Upper lobe of right lung (tissue), 1 donor: ENCODE measurements around the gene RIPK1. TPM values are rescaled to one million over a fixed set of nuclear protein-coding genes. Genes with fewer than 3 reads are reported as not detected.
"Not testable (repeated sequence)": the region's sequence is repeated elsewhere in the genome, so short reads cannot be mapped to it uniquely, and the experiment has no call there.

Source experiments
- ATAC-seq: fragments of 200-7000 bp; cut with Tn5 transposase; one replicate; pipeline ENCODE4 v1.9.1; 2020; ENCODE audit warnings: mild to moderate bottlenecking, moderate library complexity
- DNase-seq: peaks from one replicate; pipeline ENCODE4 v3.0.0-alpha.2; 2020
- H3K27ac ChIP-seq: fragments of 200-600 bp; one replicate; pipeline ENCODE4 v1.8.0; 2022
- H3K27me3 ChIP-seq: fragments of 200-600 bp; one replicate; pipeline ENCODE4 v1.8.0; 2022; ENCODE audit warnings: mild to moderate bottlenecking
- H3K36me3 ChIP-seq: fragments of 200-600 bp; one replicate; pipeline ENCODE4 v1.8.0; 2022
- H3K4me1 ChIP-seq: fragments of 200-600 bp; one replicate; pipeline ENCODE4 v1.8.0; 2022
- H3K4me3 ChIP-seq: fragments of 200-600 bp; one replicate; pipeline ENCODE4 v1.8.0; 2022; ENCODE audit warnings: mild to moderate bottlenecking
- H3K9me3 ChIP-seq: fragments of 200-600 bp; one replicate; pipeline ENCODE4 v1.8.0; 2022
- CTCF ChIP-seq: fragments of 200-600 bp; IDR thresholded peaks from one replicate; pipeline ENCODE4 v1.8.0; 2022; ENCODE audit warnings: antibody characterized with exemption
- intact Hi-C: fragments of 100-400 bp; cut with DNase I; formaldehyde crosslinking; loops from one replicate; pipeline ENCODE4 v1.11.0; 2022
- total RNA-seq: library from RNA; stranded (reverse); fragmentation: NEBNext Ultra II Directional; extraction: Animal tissue kit (Norgen Biotek cat#: 25700); gene quantifications from one replicate; pipeline ENCODE4 v1.2.1, GENCODE V29; 2021
- donor health status: DM: no; HTN: yes; CAD: no; lungs with severe emphysema.

RIPK1 gene
- total RNA-seq, 1 donor from 2014 or later, result 24.4 TPM

GRCh38 chr6:3061501-3061941 is 6.8 kb upstream of the RIPK1 start:
- no peak overlapping the region for H3K4me3 ChIP-seq
- ATAC-seq (no peak), DNase-seq (no peak)
- no peaks in the 10 kb centered on the region for H3K27me3 ChIP-seq
- H3K9me3 ChIP-seq, result no peaks in the 10 kb centered on the region
- intact Hi-C loops, result no loop called here
- peaks cover 8% of the 10 kb centered on the region for H3K4me1 ChIP-seq
- no peak overlapping the region for H3K27ac ChIP-seq
- no peak for TF ChIP-seq CTCF
- H3K36me3 ChIP-seq, result no peaks in the 10 kb centered on the region

DNA sequence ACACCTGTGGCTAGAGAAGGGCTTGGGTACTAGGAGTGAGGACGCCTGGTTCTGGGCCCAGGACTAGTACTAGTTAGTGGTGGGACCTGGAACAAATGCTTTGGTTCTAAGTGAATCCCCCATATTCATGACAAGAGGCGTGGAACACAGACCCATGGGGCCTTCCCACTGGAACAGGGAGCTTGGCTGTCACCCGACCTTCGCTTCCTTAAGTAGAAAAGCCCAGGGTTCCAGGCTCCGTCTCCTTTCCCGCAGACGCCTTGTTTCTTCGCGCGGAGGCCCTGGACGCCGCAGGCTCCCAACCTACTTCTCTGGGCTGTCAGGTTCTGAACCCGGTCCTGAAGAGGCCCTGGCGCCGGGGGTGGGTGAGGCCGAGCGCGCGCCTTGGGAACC is 5.0 kb upstream of the RIPK1 start:
- DNase-seq, H3K36me3 ChIP-seq, H3K27me3 ChIP-seq, ATAC-seq, H3K9me3 ChIP-seq, intact Hi-C loops: not testable (repeated sequence)
- peak overlapping the region; percentile 88 for H3K27ac ChIP-seq
- H3K4me3 ChIP-seq, result peak overlapping the region; percentile 70
- peaks cover 18% of the 10 kb centered on the region for H3K4me1 ChIP-seq

- ATAC-seq (peak; percentile 94), DNase-seq (peak; percentile 98)
- Histone ChIP-seq H3K4me1 (peaks cover 18% of the 10 kb centered on the region), H3K27me3 (no peaks in the 10 kb centered on the region), H3K9me3 (no peaks in the 10 kb centered on the region), H3K27ac (peak overlapping the region; percentile 88), H3K4me3 (peak overlapping the region; percentile 70), H3K36me3 (no peaks in the 10 kb centered on the region)
- peak; percentile 16 for TF ChIP-seq CTCF
- intact Hi-C loops, result no loop called here
Observed at GRCh38 chr6:3063733-3064700, 4.3 kb upstream of the RIPK1 start.

DNA sequence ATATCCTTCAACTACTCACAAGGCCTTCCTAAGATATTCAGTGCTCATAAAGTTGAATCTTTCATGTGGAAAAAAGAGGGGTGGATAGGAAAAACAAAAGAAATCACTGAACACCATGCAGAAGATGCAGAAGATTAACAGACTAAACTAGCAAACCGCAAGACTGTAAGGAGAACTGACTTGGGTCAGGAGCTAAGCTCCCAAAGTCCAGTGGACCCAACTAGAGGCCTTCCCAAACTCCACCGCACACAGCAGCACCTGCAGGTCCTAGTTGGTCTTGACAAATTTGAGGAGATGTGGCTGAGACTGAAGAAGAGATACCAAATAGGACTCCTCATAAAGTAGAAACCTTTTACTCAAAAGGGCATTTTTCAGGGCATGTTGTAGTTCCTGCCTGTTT is 3.3 kb downstream of the RIPK1 start:
- TF ChIP-seq CTCF, result no peak
- H3K4me3 ChIP-seq, result no peak overlapping the region
- H3K36me3 ChIP-seq, result no peaks in the 10 kb centered on the region
- no peak overlapping the region for H3K27ac ChIP-seq
- H3K9me3 ChIP-seq, result no peaks in the 10 kb centered on the region
- no peaks in the 10 kb centered on the region for H3K27me3 ChIP-seq
- H3K4me1 ChIP-seq, result peaks cover 43% of the 10 kb centered on the region
- ATAC-seq (no peak), DNase-seq (no peak)
- intact Hi-C loops, result no loop called here

- Histone ChIP-seq H3K4me1 (peaks cover 36% of the 10 kb centered on the region), H3K9me3 (no peaks in the 10 kb centered on the region), H3K36me3 (peaks cover 11% of the 10 kb centered on the region), H3K27ac (no peak overlapping the region), H3K27me3 (no peaks in the 10 kb centered on the region), H3K4me3 (no peak overlapping the region)
- no peak for TF ChIP-seq CTCF
- no peak for DNase-seq
- intact Hi-C loops, result no loop called here
- ATAC-seq, result no peak
Observed at GRCh38 chr6:3072798-3073197, 4.5 kb downstream of the RIPK1 start.

GRCh38 chr6:3073382-3073781 is 5.1 kb downstream of the RIPK1 start:
- DNase-seq (no peak), ATAC-seq (no peak)
- peaks cover 33% of the 10 kb centered on the region for H3K4me1 ChIP-seq
- H3K36me3 ChIP-seq, result peaks cover 17% of the 10 kb centered on the region
- intact Hi-C loops, result no loop called here
- H3K27ac ChIP-seq, result no peak overlapping the region
- H3K4me3 ChIP-seq, result no peak overlapping the region
- TF ChIP-seq CTCF, result no peak
- H3K27me3 ChIP-seq, result no peaks in the 10 kb centered on the region
- no peaks in the 10 kb centered on the region for H3K9me3 ChIP-seq
